Gastroesophageal sphincter (tissue), 4 donors: ENCODE data around the gene VPS39. TPM values are rescaled to one million over a fixed set of nuclear protein-coding genes. Genes with fewer than 3 reads are reported as not detected.

Experiments used
- ATAC-seq: fragments of 150-250 bp; one replicate; pipeline ENCODE4 v1.9.1; 2016; ENCODE audit warnings: mild to moderate bottlenecking, moderate library complexity
- H3K27ac ChIP-seq, 4 donors: fragments of 200-600 bp; sonication (generic) in 3 of 4; 1 replicate in 3 of 4; 2 replicates in 1 of 4; pipeline ENCODE4 v1.5.1; 2016 to 2019
- H3K27me3 ChIP-seq: fragments of 200-600 bp; sonication (generic); one replicate; pipeline ENCODE4 v1.5.1; 2019
- H3K36me3 ChIP-seq, 2 donors: fragments of 200-600 bp; sonication (generic); one replicate each; pipeline ENCODE4 v1.5.1; 2019; ENCODE audit warnings: control low read depth in 1 of 2
- H3K4me1 ChIP-seq, 3 donors: fragments of 200-600 bp; sonication (generic); 1 replicate in 2 of 3; 2 replicates in 1 of 3; pipeline ENCODE4 v1.5.1; 2016 to 2019; ENCODE audit warnings: control low read depth in 2 of 3
- H3K4me3 ChIP-seq, 2 donors: fragments of 200-600 bp; sonication (generic); one replicate each; pipeline ENCODE4 v1.5.1; 2019; ENCODE audit warnings: mild to moderate bottlenecking in 1 of 2, moderate library complexity in 1 of 2
- H3K9me3 ChIP-seq, 3 donors: fragments of 200-600 bp; sonication (generic); one replicate each; pipeline ENCODE4 v1.5.1; 2017 to 2019; ENCODE audit warnings: control low read depth in 2 of 3
- CTCF ChIP-seq, 4 experiments: fragments of 200-600 bp in 2 of 4; fragments of 450-650 bp in 2 of 4; sonication (generic) in 1 of 4; IDR thresholded peaks; one replicate each; pipeline ENCODE4 v1.5.1; 2017 to 2019; ENCODE audit warnings: antibody characterized with exemption in 4 of 4, mild to moderate bottlenecking in 2 of 4, moderate library complexity in 2 of 4
- EP300 ChIP-seq: sonication (generic); formaldehyde crosslinking; IDR thresholded peaks from one replicate; pipeline ENCODE4 v1.6.1; 2017; ENCODE audit warnings: antibody characterized with exemption, mild to moderate bottlenecking
- POLR2A ChIP-seq, 2 donors: fragments of 450-650 bp; IDR thresholded peaks; one replicate each; pipeline ENCODE4 v1.6.1; 2017; ENCODE audit warnings: antibody characterized with exemption in 2 of 2, mild to moderate bottlenecking in 2 of 2, moderate library complexity in 1 of 2
- POLR2AphosphoS5 ChIP-seq: sonication (generic); formaldehyde crosslinking; IDR thresholded peaks from one replicate; pipeline ENCODE4 v1.6.1; 2017; ENCODE audit warnings: antibody characterized with exemption
- WGBS, 2 donors: methylation state at CpG; one replicate each; pipeline ENCODE4 v1.1.5; 2018; ENCODE audit warnings: low coverage in 1 of 2; 5-methylcytosine and 5-hydroxymethylcytosine counted together
- total RNA-seq, 4 donors: library from RNA; depleted of rRNA; stranded (reverse); fragments of >200 nt; gene quantifications; one replicate each; pipeline ENCODE4 v1.1.0, GENCODE V29; 2016

VPS39 gene
- total RNA-seq, 4 donors from 2014 or later = 53.5 to 104 (median 76.6) TPM

GRCh38 chr15:42152921-42153698 is 55.0 kb downstream of the VPS39 start:
- Histone ChIP-seq H3K36me3 (no peaks in the 10 kb centered on the region), H3K27me3 (no peaks in the 10 kb centered on the region), H3K27ac (no peak overlapping the region), H3K4me3 (no peak overlapping the region), H3K4me1 (peaks cover 0 to 11% (median 0%) of the 10 kb centered on the region in 3 donors), H3K9me3 (no peaks in the 10 kb centered on the region)
- ATAC-seq = no peak
- WGBS, 2 donors = 100% methylated on average over 1 of the region's 11 CpGs; no CpG with 5 or more reads in 1 of the 2 donors
- TF ChIP-seq POLR2AphosphoS5 (no peak), EP300 (no peak), CTCF (IDR thresholded peaks at IDR 0.05) (no peak), POLR2A (IDR thresholded peaks at IDR 0.05) (no peak)

- no peaks in the 10 kb centered on the region for H3K27me3 ChIP-seq
- no peak for TF ChIP-seq CTCF (IDR thresholded peaks at IDR 0.05)
- no peak for TF ChIP-seq POLR2AphosphoS5
- TF ChIP-seq EP300 = no peak
- H3K4me3 ChIP-seq = no peak overlapping the region
- H3K9me3 ChIP-seq = no peaks in the 10 kb centered on the region
- H3K4me1 ChIP-seq = peaks cover 0 to 7% (median 0%) of the 10 kb centered on the region in 3 donors
- WGBS, 2 donors = 85 to 93% methylated on average over 3 to 4 of the region's 14 CpGs
- no peak overlapping the region for H3K27ac ChIP-seq
- no peaks in the 10 kb centered on the region for H3K36me3 ChIP-seq
- no peak for ATAC-seq
These were observed 55.7 kb downstream of the VPS39 start for GRCh38 chr15:42152196-42152920.

- peaks cover 0 to 7% (median 0%) of the 10 kb centered on the region in 3 donors for H3K4me1 ChIP-seq
- 62 to 68% methylated on average over 4 of the region's 4 CpGs for WGBS, 2 donors
These were observed 56.4 kb downstream of the VPS39 start for GRCh38 chr15:42151736-42152135.

DNA sequence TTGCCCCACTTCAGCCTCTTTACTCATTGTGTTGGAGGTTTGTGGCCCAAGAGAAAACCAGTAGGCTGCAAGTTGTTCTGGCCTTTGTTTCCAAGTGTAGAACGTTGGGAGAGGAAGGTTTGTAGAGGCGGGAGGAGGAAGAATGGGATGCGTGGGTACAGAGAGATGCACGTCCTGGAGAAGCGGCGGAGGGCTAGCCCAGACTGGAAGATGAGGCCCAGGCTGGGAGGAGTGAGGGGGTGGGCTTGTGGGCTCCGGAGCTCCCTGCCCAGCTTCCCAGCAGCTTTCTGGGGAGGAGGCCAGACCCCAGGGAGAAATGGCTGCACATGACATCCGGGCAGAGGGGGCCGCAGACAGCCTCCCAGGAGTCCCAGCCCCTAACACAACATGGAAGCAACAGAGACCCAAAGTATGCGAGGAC is 57.0 kb downstream of the VPS39 start:
- TF ChIP-seq POLR2A (IDR thresholded peaks at IDR 0.05) = no peak
- no peak for TF ChIP-seq POLR2AphosphoS5
- Histone ChIP-seq H3K4me3 (no peak overlapping the region), H3K27ac (no peak overlapping the region), H3K36me3 (no peaks in the 10 kb centered on the region), H3K9me3 (no peaks in the 10 kb centered on the region), H3K4me1 (peaks cover 0 to 4% (median 0%) of the 10 kb centered on the region in 3 donors), H3K27me3 (no peaks in the 10 kb centered on the region)
- 74 to 80% methylated on average over 1 to 6 of the region's 10 CpGs for WGBS, 2 donors
- ATAC-seq = no peak

More at GRCh38 chr15:42151736-42152135, 56.4 kb downstream of the VPS39 start:
- Histone ChIP-seq H3K36me3 (no peaks in the 10 kb centered on the region), H3K27me3 (no peaks in the 10 kb centered on the region), H3K27ac (no peak overlapping the region), H3K4me3 (no peak overlapping the region), H3K9me3 (no peaks in the 10 kb centered on the region)
- no peak for TF ChIP-seq CTCF (IDR thresholded peaks at IDR 0.05)
- no peak for TF ChIP-seq POLR2A (IDR thresholded peaks at IDR 0.05)
- no peak for TF ChIP-seq EP300
- no peak for TF ChIP-seq POLR2AphosphoS5
- ATAC-seq = no peak

- ATAC-seq = no peak
- Histone ChIP-seq H3K27me3 (peaks cover 3% of the 10 kb centered on the region), H3K4me1 (no peaks in the 10 kb centered on the region), H3K36me3 (no peaks in the 10 kb centered on the region), H3K9me3 (no peaks in the 10 kb centered on the region), H3K4me3 (no peak overlapping the region), H3K27ac (no peak overlapping the region)
- no peak for TF ChIP-seq POLR2A (IDR thresholded peaks at IDR 0.05)
- no peak for TF ChIP-seq CTCF (IDR thresholded peaks at IDR 0.05)
- no peak for TF ChIP-seq EP300
- WGBS, 2 donors = no CpG with 5 or more reads among the region's 17 CpGs
These were observed 57.7 kb downstream of the VPS39 start for GRCh38 chr15:42150219-42150970.
